Hippocampal formation (tissue), 2 donors: Measurements from ENCODE around the gene DHCR24.

Experiments used
- DNase-seq, 2 donors: peaks; one replicate each; lab custom pipeline; 2025; lab: John Stamatoyannopoulos, UW

Gene DHCR24

DNA sequence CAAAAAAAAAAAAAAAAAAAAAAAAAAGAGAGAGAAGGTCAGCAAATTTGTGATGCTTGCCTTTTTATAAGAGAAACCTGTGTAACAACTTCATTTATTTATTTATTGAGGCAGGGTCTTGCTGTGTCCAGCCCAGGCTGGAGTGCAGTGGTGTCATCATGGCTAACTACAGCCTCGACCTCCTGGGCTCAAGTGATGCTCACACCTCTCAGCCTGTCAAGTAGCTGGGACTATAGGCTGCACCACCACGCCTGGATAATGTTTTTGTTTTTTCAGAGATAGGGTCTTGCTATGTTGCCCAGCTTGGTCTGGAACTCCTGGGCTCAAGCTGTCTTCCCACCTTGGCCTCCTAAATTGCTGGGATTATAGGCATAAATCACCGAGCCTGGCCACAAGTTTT is 42.4 kb downstream of the DHCR24 start:
- DNase-seq, result no peak

- no peak for DNase-seq
Measured at GRCh38 chr1:54843449-54843848, 43.5 kb downstream of the DHCR24 start.

- no peak for DNase-seq
Measured at GRCh38 chr1:54842963-54843362, 44.0 kb downstream of the DHCR24 start.

DNA sequence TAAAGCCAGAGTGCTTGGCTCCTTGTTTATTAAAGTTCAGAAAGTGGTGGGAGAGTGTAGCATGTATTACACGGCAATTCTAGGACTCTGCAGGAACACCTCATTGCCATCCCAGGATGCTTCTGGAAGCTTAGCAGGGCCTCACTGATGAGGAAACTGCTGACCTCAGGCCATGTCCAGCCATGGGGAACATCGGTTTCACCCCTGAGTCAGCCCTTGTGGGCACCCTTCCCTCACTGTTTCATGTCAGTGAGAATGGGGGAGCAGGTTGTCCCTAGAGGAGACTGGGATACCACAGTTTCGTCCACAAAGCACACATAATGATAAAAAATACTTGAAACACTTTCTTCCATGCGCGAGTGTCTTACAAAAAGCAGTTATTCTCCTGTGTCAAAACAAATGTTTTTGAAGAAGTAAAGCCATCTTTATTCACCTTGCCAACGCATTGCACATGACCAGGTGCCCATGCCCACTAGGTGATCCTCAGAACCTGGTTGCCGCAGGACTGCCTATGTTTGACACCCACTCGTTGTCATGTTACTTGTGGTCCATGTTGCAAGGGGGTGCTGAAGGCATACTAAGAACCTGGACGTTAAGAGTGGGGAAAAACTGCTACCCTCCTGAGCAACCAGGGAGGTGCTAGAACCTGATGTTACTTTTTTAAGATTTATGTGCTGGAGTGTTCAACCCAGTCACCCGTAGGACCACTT is 44.6 kb downstream of the DHCR24 start:
- DNase-seq, result no peak

DNA sequence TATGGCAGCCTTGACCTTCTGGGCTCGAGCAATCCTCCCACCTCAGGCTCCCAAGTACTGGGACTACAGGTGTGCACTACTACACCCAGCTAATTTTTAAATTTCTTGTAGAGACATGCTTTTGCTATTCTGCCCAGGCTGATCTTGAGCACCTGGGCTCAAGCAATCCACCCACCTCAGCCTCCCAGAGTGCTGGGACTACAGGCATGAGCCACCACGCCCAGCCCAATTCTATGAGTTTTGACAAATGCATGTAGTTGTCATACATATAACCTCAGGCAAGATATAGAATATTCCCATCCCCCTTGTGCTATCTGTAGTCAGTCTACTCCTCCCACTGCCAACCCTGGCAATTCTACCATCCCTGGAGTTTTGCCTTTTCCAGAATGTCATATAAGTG is 47.2 kb downstream of the DHCR24 start:
- DNase-seq, result no peak

DNA sequence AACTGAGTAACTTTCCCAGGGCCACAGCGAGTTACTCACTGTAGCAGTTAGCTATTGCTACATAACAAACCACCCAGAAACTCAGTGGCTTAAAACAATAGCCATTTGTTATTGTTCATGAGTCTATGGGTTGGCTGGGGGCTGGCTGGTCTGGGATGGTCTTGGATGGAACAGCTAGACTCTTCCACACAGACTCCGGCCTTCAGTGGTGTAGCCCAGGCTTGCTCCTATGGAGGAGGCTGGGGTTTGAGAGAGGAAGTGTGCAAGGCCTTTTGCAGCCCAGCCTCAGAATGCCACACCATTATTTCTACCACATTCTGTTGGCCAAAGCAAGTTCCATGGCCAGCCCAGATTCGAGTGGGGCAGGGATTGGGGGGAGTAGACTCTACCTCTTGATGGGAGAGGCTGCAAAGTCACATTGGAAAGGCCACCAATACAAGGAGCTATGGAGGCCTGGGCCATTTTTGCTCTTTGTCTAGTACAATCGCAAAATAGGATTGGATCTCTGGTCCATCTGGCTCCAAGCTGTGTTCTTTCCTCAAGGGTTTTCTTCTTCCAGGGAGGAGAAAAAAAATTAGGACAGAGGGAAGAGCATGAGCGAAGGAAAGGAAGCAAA is 48.3 kb downstream of the DHCR24 start:
- no peak for DNase-seq

DNA sequence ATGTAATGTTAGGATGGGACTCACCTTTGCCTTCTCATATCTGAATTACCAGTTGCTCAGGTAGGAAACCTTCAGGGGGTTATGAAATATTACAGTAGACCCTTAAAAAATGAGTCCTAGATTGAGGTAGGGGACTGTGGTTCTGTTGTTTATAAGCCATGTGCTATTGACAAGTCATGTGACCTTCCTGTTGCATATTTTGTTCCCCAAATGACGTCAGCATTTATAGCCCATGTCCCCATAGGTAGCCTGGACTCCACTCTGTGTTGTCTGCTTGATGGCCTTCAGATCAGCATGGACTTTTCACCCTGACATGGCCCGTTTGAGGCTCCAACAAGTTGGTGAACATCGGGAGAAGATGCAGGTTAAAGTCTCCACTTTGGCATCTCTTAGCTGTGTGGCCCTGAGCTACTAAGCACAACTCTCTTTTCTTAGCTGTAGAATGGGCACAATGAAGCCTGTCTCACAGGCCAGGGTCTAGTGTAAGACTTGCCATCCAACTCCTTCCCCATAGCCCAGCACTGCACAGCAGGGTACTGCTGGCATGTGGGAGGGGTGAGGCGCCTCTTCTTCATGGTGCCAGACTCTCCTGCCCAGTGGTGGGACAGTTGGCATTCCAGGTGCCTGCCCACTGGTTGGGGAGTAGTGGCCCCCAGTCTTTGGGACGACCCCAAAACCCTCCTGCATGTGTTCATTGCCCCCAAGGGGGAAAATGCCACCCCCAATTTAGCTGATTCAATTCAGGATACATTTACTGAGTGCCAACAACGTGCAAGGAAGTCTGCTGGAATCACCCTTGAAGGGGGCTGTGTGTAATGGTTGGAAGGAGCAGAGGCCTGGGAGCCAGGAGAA is 49.8 kb downstream of the DHCR24 start:
- DNase-seq, result no peak

DNA sequence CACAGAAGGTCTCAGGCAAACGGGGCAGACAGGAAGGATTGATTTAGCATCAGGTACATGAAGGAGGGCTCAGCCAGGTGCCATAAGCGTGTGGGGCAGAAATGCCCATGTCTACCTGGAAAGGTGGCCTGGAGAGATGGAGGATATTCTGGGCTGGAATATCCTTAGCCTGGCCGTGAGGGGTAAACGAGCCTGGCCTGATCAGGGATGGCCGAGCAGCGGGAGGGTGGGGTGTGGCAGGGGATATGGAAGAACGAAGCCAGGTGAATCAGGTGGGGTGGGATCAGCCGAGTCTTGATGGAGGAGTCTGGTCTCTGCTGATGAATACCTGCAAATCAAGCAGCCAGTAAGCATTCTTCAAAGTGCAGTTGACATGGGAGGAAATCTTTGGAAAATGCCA is 50.4 kb downstream of the DHCR24 start:
- no peak for DNase-seq

DNA sequence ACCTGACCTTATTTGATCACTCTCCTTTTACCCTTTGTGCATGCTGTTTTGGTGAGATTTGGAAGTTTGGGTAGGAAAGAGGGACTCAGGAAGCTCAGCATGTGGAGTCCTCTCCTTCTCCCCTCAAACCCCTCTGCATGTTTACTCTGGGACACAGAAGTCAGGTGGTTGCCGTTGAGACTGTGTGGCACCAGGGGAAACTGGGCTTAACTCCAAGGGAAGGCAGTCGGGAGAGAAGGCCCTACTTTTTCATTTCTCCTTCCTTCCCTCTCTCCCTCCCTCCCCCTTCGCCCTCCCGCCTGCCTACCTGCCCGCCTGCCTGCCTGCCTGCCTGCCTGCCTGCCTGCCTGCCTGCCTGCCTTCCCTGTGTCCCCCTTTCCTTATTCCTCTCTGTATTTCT is 51.0 kb downstream of the DHCR24 start:
- DNase-seq, result no peak

DNA sequence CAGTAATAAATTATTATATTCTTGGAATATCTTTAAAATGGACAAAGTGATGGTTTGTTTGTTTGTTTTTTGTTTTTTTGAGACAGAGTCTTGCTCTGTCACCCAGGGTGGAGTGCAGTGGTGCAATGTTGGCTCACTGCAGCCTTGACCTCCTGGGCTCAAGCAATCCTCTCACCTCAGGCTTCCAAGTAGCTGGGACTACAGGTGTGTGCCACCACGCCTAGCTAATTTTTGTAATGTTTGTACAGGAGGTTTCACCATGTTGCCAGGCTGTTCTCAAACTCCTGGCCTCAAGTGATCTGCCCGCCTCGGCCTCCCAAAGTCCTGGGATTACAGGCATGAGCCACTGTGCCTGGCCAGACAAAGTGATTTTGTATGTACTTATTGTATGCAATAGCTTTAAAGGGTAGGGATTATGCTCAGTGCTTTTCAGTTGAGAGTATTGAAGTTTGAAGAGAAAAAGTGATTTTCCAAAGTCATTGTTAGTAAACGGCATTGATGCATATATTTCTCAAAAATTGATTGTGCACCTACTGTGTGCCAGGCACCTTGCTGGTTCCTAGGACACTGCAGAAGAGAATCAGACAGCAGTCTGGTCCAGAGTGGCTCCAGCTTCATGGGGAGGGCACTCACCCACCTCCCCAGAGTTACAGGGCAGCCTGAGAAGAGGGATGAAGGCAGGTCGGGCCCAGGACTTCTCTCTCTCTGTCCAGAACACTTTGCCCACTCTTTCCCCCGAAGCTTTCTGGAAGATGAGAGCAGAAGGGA is 51.7 kb downstream of the DHCR24 start:
- DNase-seq, result no peak

DNA sequence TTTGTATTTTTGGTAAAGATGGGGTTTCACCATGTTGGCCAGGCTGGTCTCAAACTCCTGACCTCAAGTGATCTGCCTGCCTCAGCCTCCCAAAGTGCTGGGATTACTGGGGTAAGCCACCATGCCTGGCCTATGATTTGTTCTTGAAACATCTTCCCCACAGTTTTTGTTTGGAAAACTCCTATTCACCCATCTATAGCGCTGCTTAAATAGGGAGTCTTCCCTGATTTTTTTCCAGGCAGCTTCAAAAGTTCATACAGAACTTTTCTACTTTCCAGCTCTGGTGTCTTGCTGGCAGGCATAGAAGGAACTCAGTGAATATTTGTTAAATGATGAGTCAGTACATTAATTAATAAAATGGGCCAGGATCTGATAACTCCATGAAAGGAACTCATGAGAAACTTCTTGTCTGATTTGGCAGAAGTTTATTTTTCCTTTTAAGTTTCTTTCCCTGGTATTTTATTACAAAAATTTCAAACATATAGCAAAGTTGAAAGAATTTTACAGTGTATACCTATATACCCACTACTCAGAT is 52.9 kb downstream of the DHCR24 start:
- DNase-seq, result no peak

GRCh38 chr1:54833121-54833520 is 53.9 kb downstream of the DHCR24 start:
- no peak for DNase-seq

DNA sequence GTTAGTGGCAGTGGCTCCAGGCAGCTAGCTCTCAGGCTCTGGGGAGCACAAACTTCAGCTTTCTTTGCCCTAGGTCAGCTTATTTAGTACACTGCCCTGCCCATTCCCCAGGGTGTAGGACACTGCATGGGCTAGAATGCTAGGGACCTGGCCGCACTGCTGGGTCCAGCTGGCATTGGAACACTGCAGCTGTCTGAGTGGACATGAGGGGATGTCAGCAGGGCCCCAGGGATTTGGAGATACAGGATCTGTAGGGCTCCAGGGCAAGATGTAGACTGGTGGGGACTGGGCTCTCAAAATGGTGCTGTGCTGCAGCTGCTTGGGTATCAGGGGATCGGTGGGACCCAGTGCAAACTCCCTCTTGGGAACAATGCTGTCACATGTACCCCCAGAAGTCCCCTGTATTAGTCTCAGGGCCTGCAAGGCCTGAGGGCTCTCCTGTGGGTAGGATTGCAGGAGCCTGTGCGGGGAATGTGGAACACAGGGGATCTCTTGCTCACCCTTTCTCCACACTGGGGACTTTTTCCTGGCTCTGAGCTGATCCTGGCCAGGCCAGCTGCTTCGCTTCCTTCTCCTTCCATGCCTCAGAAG is 60.7 kb downstream of the DHCR24 start:
- no peak for DNase-seq

DNA sequence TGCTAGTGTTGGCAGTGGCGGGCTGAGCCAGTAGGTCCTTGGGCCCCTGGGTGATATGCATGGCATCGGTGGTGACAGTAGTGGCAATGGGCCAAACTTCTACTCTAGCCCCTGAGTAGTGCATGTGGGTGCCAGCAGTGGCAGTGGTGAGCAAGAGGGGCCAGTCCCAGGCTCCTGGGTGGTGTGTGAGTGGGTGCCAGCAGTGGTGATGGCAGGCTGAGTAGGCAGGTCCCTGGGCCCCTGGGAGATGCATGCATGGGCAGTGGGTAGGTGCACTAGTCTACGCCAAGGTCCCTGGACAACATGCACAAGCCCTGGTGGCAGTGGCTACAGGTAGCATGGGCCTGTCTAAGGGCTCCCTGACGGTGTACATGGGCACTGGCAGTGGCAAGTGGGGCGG is 61.3 kb downstream of the DHCR24 start:
- DNase-seq, result no peak

GRCh38 chr1:54823670-54824069 is 63.3 kb downstream of the DHCR24 start:
- no peak for DNase-seq

- DNase-seq, result no peak
Measured at GRCh38 chr1:54819733-54820132, 67.3 kb downstream of the DHCR24 start.

DNA sequence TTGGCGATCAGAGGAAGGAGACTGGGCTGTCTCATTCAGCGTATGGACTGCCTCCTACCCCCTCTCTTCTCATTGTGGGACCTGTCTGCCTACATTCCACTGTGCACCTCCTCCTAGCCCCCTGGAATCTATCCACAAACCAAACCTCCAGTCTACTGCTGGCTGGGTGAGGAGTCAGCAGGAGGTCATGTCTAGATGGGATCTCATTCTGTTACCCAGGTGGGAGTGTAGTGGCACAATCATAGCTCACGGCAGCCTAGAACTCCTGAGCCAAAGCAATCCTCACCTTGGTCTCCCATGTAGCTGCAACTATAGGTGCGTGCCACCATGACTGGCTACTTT is 67.8 kb downstream of the DHCR24 start:
- no peak for DNase-seq

- DNase-seq, result no peak
Measured at GRCh38 chr1:54818461-54819194, 68.4 kb downstream of the DHCR24 start.

GRCh38 chr1:54816951-54817350 is 70.0 kb downstream of the DHCR24 start:
- DNase-seq, result no peak

GRCh38 chr1:54816130-54816529 is 70.9 kb downstream of the DHCR24 start:
- DNase-seq, result no peak
